PC-9 (cell line): Measurements from ENCODE around the gene ABCB1.

Experiments used
- CTCF ChIP-seq: fragments of 200-600 bp; sonication (generic); conservative IDR thresholded peaks from 2 replicates; pipeline ENCODE4 v1.6.1; 2017; ENCODE audit warnings: mixed run types, antibody characterized with exemption, mild to moderate bottlenecking, moderate library complexity
- EZH2 ChIP-seq: fragments of 200-600 bp; sonication (generic); IDR thresholded peaks from 2 replicates; pipeline ENCODE4 v1.8.0; 2017; ENCODE audit warnings: antibody characterized with exemption, low read depth

DNA sequence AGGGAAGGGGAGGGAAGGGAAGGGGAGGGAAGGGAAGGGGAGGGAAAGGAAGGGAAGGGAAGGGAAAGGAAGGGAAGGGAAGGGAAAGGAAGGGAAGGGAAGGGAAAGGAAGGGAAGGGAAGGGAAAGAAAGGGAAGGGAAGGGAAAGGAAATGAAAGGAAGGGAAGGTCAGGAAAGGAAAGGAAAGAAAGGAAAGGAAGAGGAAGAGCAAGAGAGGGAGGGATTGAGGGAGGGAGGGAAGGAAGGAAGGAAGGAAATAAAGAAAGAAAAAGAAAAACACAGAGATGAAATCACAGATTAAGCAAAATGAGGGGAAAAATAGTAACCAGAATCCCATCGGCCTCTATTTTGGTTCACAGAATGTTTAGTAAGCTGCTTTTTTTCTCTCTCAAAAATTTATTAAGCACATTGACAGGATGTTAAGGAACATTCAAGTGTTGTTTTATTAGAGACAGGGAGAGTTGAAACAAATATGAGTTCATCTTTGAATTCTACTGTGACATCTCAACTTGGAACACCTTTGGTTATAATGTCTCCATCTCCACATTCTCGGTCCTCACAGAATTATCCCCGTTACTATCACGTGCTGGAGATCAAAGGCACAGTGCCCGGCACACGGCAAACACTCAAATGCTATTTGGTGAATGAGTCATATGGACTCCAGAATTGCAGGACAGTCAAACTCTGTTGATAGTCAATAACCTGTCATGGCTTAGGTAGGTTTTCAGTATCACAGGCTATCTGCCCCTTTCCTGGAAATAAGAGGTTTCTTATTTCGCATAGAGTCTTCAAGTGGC lies 52.4 kb downstream of the ABCB1 start:
- TF ChIP-seq CTCF, result no peak
- TF ChIP-seq EZH2, result no peak
